Measurements from ENCODE around the gene UBIAD1. TPM values are rescaled to one million over a fixed set of nuclear protein-coding genes. Genes with fewer than 3 reads are reported as not detected.
"Not testable (repeated sequence)": the region's sequence is repeated elsewhere in the genome, so short reads cannot be mapped to it uniquely, and the experiment has no call there.

UBIAD1 gene
- total RNA-seq, 1 donor = 11.1 TPM

DNA sequence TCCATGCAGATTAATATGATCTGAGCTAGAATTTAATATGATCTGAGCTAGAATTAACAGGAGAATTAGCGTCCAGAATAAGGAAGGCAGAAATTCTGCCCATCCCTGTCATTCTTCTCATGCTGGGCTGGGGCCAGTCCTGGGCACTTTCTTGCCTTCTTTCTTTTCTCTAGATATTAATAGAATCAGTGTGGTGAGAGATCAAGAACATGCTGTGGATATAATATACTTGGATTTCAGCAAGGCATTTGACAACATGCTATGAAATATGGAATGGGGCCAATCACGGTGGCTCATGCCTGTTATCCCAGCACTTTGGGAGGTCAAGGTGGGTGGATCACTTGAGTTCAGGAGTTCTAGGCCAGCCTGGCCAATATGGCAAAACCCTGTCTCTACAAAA is 18.1 kb downstream of the UBIAD1 start:
- no peak overlapping the region for H3K4me3 ChIP-seq (ENCODE audit: low read length)
- H3K9me3 ChIP-seq (ENCODE audit: low read depth, low read length) = no peaks in the 10 kb centered on the region
- H3K4me1 ChIP-seq (ENCODE audit: insufficient read depth, low read length) = peaks cover 6% of the 10 kb centered on the region
- no peaks in the 10 kb centered on the region for H3K27me3 ChIP-seq (ENCODE audit: insufficient read depth, low read length)

DNA sequence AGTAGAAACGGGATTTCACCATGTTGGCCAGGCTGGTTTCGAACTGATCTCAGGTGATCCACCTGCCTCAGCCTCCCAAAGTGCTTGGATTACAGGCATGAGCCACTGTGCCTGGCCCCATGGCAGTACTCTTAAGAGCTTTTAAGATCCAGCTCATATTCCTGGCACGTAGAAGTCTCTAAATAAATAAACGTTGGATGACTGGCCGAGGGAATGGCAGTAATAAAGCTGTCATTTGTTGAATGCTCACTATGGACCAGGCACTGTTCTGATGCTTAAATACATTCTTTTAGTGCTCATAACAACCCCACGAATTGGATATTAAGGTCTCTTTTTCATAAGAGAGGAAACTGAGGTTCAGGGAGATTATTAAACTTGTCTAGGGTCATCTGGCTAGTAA is 20.9 kb downstream of the UBIAD1 start:
- H3K27me3 ChIP-seq (ENCODE audit: insufficient read depth, low read length) = no peaks in the 10 kb centered on the region
- no peak overlapping the region for H3K4me3 ChIP-seq (ENCODE audit: low read length)
- H3K9me3 ChIP-seq (ENCODE audit: low read depth, low read length) = no peaks in the 10 kb centered on the region
- peaks cover 6% of the 10 kb centered on the region for H3K4me1 ChIP-seq (ENCODE audit: insufficient read depth, low read length)

DNA sequence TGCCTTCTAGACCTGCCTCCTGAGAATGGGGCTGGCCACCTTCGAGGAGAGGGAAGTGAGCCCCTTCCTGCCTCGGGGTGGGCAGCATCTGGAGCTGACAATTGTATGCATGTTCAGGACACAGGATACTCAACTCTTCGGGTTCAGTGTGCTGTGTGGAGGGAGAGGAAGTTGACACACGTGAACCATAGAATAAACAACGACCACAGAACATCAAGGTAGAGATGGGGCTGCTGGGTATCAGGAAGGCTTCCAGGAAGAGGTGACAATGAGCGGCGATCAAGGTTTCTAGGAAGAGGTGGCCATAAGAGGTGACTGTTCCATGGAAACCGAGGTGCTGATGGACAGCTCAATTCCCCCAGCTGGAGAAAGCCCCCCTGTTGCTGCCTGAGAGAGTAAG is 22.0 kb downstream of the UBIAD1 start:
- H3K4me3 ChIP-seq (ENCODE audit: low read length) = no peak overlapping the region

DNA sequence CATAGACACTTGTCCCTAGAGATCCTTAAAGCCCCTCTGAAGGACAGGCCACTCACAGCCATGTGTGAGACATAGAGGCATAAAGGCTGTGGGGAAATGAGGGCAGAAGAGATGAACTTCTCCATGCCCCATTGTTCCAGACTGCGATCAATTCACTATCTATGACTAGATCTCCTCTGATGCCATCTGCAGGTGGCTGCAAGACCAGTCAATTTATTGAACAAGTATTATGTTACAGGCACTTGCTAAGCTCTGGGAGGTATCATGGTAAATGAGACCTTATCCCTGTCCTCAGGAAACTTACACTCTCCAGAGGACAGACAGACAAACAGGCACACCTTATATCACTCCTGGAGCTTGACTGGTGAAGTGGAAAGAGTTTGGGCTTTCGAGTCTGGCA is 22.9 kb downstream of the UBIAD1 start:
- no peaks in the 10 kb centered on the region for H3K9me3 ChIP-seq (ENCODE audit: low read depth, low read length)
- H3K4me3 ChIP-seq (ENCODE audit: low read length) = no peak overlapping the region
- no peaks in the 10 kb centered on the region for H3K27me3 ChIP-seq (ENCODE audit: insufficient read depth, low read length)
- H3K4me1 ChIP-seq (ENCODE audit: insufficient read depth, low read length) = peaks cover 4% of the 10 kb centered on the region

More for the DNA sequence above, 22.0 kb downstream of the UBIAD1 start:
- peaks cover 6% of the 10 kb centered on the region for H3K4me1 ChIP-seq (ENCODE audit: insufficient read depth, low read length)
- no peaks in the 10 kb centered on the region for H3K9me3 ChIP-seq (ENCODE audit: low read depth, low read length)
- H3K27me3 ChIP-seq (ENCODE audit: insufficient read depth, low read length) = no peaks in the 10 kb centered on the region

DNA sequence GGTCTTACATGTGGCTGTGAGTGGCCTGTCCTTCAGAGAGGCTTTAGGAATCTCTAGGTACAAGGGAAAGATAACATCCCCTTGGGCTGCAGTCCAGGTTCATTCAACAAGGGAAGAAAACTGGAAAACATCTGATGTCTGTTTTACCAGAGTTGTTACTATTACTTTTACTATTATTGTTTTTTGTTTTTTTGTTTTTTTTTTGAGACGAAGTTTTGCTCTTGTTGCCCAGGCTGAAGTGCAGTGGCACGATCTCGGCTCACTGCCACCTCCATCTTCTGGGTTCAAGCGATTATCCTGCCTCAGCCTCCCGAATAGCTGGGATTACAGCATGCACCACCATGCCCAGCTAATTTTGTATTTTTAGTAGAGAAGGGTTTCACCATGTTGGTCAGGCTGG is 24.8 kb downstream of the UBIAD1 start:
- H3K27me3 ChIP-seq (ENCODE audit: insufficient read depth, low read length); H3K4me3 ChIP-seq (ENCODE audit: low read length); H3K4me1 ChIP-seq (ENCODE audit: insufficient read depth, low read length); H3K9me3 ChIP-seq (ENCODE audit: low read depth, low read length): not testable (repeated sequence)

DNA sequence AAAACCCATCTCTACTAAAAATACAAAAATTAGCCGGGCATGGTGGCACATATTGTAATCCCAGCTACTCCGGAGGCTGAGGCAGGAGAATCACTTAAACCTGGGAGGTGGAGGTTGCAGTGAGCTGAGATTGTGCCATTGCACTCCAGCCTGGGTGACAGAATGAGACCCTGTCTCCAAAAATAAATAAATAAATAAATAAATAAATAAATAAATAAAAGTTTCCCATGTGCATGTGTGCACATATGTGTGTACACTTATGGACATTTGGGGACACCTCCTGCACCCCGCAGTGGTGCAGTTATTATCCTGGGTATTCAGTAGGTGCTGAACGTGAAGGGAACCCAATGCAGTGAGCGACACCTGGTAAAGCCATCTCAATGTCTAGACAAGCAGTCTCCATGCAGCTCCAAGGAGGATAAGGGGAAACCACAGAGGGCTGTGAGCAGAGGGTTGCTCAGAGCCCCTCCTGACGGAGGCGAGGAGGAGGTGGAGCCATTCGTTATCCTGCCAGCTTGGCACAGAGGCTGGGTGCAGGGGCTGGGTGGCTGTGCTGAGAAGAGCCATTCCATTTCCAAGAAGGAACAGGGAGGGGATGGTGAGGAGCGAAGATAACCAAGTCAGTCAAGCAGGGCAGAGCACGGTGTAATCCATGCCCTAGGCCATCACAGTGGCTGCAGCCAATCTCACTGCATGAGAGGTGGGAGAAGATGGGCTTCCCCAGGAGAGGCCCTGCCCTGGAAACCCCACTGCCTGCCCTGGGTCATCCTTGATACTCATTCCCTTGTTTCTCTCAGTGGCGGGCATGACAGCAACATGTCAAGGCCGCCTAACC is 25.6 kb downstream of the UBIAD1 start:
- Histone ChIP-seq H3K9me3 (ENCODE audit: low read depth, low read length) (no peaks in the 10 kb centered on the region), H3K4me1 (ENCODE audit: insufficient read depth, low read length) (no peaks in the 10 kb centered on the region), H3K27me3 (ENCODE audit: insufficient read depth, low read length) (no peaks in the 10 kb centered on the region), H3K4me3 (ENCODE audit: low read length) (no peak overlapping the region)

DNA sequence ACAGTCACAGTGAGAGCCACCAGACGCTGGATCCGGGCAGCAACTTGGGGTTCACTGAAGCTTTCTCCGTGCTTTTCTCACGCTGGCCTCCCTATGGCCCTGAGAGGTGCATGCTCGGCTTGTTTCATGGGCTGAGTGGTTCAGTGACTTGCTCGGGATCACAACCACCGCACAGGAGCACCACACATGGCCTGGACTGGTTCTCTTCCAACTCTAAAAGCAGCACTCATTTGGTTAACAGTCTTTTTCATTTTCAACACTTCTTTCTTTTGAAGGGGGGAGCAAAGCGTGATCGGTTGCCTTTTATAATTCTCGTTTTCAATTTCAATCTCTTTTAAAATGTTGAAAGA is 26.2 kb downstream of the UBIAD1 start:
- Histone ChIP-seq H3K9me3 (ENCODE audit: low read depth, low read length) (no peaks in the 10 kb centered on the region), H3K27me3 (ENCODE audit: insufficient read depth, low read length) (no peaks in the 10 kb centered on the region), H3K4me1 (ENCODE audit: insufficient read depth, low read length) (no peaks in the 10 kb centered on the region), H3K4me3 (ENCODE audit: low read length) (no peak overlapping the region)

DNA sequence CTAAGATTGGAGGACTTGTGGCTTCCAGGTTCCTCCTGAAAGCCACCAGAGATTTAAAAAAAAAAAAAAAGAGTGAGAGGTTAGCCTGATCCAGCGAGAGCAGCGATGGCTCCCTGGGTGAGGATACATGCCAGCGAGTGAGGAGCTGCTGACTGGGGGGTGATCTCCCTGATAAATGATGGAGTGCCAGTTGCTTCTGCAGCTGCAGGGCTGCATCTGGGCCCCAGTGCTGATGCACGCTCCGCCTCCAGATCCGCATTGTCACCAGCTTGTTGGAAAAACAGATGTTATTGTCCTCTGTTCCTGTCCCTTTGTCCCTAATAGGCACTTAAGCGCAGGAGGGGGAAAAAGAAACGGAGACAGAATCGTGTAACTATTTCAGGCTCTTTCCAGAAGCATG is 28.6 kb downstream of the UBIAD1 start:
- no peaks in the 10 kb centered on the region for H3K4me1 ChIP-seq (ENCODE audit: insufficient read depth, low read length)
- H3K9me3 ChIP-seq (ENCODE audit: low read depth, low read length) = no peaks in the 10 kb centered on the region
- H3K4me3 ChIP-seq (ENCODE audit: low read length) = no peak overlapping the region
- no peaks in the 10 kb centered on the region for H3K27me3 ChIP-seq (ENCODE audit: insufficient read depth, low read length)

DNA sequence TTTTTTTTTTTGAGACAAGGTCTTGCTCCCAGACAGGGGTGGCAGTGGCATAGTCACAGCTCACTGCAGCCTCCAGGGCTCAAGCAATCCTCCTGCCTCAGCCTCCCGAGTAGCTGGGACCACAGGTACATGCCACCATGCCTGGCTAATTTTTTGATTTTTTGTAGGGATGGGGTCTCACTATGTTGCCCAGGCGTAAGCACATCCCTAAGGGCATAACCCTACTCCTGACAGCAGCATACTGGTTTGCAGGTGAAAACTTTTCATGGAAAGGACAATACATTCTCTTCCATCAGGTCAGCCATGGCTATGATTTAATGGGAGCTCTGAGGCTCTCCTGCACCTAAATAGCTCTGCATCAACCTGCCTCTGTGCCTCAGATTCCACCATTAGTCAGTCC is 29.4 kb downstream of the UBIAD1 start:
- Histone ChIP-seq H3K4me1 (ENCODE audit: insufficient read depth, low read length) (no peaks in the 10 kb centered on the region), H3K27me3 (ENCODE audit: insufficient read depth, low read length) (no peaks in the 10 kb centered on the region), H3K9me3 (ENCODE audit: low read depth, low read length) (no peaks in the 10 kb centered on the region), H3K4me3 (ENCODE audit: low read length) (no peak overlapping the region)

DNA sequence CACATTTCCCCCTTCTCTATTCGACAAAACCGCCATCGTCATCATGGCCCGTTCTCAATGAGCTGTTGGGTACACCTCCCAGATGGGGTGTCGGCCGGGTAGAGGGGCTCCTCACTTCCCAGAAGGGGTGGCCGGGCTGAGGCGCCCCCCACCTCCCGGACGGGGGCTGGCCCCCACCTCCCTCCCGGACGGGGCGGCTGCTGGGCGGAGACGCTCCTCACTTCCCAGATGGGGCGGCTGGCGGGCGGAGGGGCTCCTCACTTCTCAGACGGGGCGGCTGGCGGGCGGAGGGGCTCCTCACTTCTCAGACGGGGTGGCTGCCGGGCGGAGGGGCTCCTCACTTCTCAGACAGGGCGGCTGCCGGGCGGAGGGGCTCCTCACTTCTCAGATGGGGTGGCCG is 32.5 kb downstream of the UBIAD1 start:
- not testable (repeated sequence) for H3K9me3 ChIP-seq (ENCODE audit: low read depth, low read length); H3K4me1 ChIP-seq (ENCODE audit: insufficient read depth, low read length)

DNA sequence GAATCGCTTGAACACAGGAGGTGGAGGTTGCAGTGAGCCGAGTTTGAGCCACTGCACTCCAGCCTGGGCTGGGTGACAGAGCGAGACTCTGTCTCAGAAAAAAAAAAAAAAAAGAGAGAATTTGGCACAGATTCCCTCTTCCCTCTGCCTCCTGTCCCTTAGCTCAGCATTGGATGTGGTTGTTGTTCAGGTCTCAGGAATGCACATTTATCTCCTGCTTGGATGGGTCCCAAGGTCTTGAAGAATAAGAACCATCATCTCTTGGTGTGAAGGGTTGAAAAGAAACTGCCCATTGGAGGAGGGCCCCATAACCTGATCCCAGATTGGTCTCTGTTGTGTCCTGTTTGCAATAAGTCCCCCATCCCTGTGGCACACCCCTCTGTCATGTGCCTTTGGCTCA is 34.9 kb downstream of the UBIAD1 start:
- Histone ChIP-seq H3K27me3 (ENCODE audit: insufficient read depth, low read length) (no peaks in the 10 kb centered on the region), H3K9me3 (ENCODE audit: low read depth, low read length) (no peaks in the 10 kb centered on the region), H3K4me3 (ENCODE audit: low read length) (no peak overlapping the region), H3K4me1 (ENCODE audit: insufficient read depth, low read length) (no peaks in the 10 kb centered on the region)

More for the DNA sequence above, 32.5 kb downstream of the UBIAD1 start:
- H3K27me3 ChIP-seq (ENCODE audit: insufficient read depth, low read length); H3K4me3 ChIP-seq (ENCODE audit: low read length): not testable (repeated sequence)

DNA sequence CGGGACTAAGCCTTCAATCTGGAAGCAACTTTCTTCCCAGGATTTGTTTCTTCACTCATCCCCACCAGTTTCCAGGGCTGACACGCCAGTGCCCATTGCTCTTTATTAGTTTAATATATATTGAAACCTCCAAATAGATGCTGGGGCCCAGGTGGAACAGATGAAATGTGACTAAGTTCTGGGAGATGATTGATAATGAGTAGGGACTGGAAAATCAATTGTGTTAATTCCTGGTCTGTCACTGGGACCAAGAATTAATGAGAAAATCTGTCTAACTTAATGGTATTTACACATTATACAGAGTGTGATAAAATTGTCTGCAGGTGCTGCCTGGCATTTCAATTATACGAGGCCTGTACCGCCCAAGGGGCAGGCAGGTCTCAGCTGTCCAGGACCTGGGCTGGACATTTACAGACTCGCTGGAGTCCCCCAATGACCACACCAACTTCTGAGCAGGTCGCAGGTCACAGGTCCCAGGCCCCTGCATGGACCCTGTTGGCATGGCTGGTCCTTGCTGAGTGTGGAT is 35.8 kb downstream of the UBIAD1 start:
- H3K4me1 ChIP-seq (ENCODE audit: insufficient read depth, low read length) = no peaks in the 10 kb centered on the region
- H3K27me3 ChIP-seq (ENCODE audit: insufficient read depth, low read length) = no peaks in the 10 kb centered on the region
- no peak overlapping the region for H3K4me3 ChIP-seq (ENCODE audit: low read length)
- H3K9me3 ChIP-seq (ENCODE audit: low read depth, low read length) = no peaks in the 10 kb centered on the region

DNA sequence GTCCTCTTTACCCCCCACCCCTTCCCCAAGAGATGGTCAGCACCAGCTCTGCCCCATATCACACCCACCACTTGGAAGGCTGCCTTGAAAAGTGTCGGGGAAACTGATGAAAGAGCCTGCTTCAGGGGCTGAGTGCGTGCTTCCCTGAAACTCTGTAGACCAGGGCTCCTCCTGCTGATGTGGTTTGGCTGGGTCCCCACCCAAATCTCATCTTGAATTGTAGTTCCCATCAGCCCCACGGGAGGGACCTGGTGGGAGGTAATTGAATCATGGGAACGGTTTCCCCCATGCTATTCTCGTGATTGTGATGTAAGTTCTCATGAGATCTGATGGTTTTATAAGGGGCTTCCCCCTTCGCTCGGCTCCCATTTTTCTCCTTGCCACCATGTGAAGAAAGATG is 36.4 kb downstream of the UBIAD1 start:
- Histone ChIP-seq H3K27me3 (ENCODE audit: insufficient read depth, low read length) (no peaks in the 10 kb centered on the region), H3K9me3 (ENCODE audit: low read depth, low read length) (no peaks in the 10 kb centered on the region), H3K4me1 (ENCODE audit: insufficient read depth, low read length) (no peaks in the 10 kb centered on the region), H3K4me3 (ENCODE audit: low read length) (no peak overlapping the region)

DNA sequence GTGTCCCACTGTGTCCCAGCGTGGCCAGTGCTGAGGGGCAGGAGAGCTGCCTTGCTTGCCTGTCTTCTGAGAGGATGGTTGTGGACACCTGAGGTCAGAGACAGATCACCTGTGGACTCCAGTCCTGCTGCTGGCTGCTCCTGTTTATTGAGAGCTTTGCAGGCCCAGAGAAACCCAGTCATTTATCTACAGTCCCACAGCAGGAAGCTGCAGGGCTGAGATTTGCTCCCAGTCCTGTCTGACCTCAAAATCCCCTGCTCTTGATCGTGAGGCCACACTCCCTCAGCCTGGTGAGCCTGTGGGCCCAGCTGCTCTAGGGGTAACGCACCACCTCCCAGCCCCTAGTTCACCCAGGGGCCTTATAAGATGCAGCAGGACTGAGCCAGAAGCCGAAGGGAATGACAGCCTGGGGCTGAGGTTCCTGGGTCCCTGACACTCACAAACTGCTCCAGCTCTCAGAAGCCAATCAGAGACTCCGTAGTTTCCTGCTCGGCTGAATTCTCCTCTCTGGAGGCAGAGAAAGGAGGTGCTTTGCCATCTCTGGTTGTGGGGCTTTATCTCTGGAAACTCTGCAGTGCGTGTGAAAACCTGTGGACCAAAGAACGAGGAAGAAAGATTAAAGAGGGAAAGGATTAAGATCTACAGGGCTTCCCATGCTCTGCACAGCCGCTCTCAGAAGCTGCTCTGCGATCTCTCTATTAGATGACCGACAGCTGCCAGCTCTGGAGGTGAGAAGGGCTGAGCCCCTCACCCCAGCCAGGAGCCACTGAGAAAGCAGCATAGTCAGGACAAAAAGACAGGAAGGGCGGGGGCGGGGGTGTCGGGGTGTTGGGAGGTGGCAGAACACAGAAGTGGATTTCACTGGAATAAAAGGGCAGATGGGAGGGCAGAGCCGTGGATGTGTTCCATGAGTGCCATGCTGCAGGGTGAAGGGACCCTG is 39.1 kb downstream of the UBIAD1 start:
- Histone ChIP-seq H3K9me3 (ENCODE audit: low read depth, low read length) (no peaks in the 10 kb centered on the region), H3K27me3 (ENCODE audit: insufficient read depth, low read length) (no peaks in the 10 kb centered on the region), H3K4me1 (ENCODE audit: insufficient read depth, low read length) (no peaks in the 10 kb centered on the region), H3K4me3 (ENCODE audit: low read length) (no peak overlapping the region)

DNA sequence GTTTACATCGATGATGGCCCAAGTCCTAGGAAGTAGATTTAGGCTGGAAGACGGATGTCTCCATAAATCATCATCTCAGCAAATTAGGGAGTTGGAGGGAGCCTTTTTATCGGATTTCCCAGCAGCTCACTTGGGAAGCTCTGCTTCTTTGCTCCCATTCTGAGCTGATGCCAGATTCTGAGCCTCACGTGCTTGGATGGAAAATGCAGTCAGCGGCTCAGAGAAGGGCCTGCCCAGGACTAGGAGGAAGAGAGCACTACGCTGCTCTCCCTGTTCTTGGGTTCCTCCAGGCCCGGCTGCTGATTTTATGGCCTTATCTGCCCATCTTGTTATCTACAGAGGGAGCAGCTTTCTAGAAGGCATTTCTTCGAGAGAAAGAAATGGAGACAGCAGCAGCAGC is 42.0 kb downstream of the UBIAD1 start:
- H3K9me3 ChIP-seq (ENCODE audit: low read depth, low read length) = no peaks in the 10 kb centered on the region
- no peak overlapping the region for H3K4me3 ChIP-seq (ENCODE audit: low read length)
- H3K4me1 ChIP-seq (ENCODE audit: insufficient read depth, low read length) = no peaks in the 10 kb centered on the region
- no peaks in the 10 kb centered on the region for H3K27me3 ChIP-seq (ENCODE audit: insufficient read depth, low read length)
